GM13977 (cell line): ENCODE data around the gene FADS1.

Experiments used
- DNase-seq: peaks from one replicate; pipeline ENCODE4 v3.0.0; 2012; ENCODE audit warnings: low spot score
- in situ Hi-C: fragments of 300-500 bp; cut with MboI; formaldehyde crosslinking; loops from one replicate; pipeline ENCODE4 v1.12.0; 2022; ENCODE audit warnings: low sequenced_read_pairs, low pct_unique_long_range_greater_than_20kb, mixed read lengths, inconsistent platforms; ENCODE audit not compliant: unreplicated experiment
- TF ChIP-seq, protein P1 (sequence below): IDR thresholded peaks from 2 replicates; pipeline ENCODE4 v1.5.1; 2012; ENCODE audit warnings: mild to moderate bottlenecking, control low read depth; ENCODE audit not compliant: insufficient read depth; ENCODE audit errors: extremely low read depth, missing control alignments

FADS1 gene

DNA sequence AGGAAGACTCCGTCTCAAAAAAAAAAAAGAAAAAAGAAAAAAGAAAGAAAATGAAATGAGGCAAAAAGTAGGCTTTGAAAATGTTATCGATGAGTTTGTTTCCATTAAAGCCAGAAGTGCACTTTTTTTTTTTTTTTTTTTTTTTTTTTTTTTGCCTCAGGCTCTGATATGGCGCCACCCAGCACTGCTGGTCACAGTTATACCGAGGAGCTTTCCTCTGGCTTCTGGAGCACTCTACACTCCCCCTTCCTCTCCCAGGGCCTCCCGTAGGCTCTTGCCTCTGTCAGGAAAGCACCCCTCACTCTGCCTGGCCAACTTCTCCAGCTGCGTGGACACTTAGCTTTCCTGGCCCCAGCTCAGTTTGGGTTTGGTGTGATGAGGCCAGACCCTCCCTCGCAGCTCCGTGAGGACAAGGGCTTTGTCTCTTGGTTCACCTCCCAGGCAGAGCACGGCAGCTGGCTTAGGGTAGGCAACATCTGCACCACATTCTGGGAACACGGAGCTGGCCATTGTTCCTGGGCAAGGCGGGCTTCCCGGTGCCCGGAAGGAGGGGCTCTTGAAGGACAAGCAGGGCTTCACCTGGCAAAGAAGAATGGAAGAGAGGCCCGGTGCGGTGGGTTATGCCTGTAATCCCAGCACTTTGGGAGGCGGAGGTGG is 28.2 kb upstream of the FADS1 start:
- in situ Hi-C loops: no loop called here
- TF ChIP-seq, protein P1, sequence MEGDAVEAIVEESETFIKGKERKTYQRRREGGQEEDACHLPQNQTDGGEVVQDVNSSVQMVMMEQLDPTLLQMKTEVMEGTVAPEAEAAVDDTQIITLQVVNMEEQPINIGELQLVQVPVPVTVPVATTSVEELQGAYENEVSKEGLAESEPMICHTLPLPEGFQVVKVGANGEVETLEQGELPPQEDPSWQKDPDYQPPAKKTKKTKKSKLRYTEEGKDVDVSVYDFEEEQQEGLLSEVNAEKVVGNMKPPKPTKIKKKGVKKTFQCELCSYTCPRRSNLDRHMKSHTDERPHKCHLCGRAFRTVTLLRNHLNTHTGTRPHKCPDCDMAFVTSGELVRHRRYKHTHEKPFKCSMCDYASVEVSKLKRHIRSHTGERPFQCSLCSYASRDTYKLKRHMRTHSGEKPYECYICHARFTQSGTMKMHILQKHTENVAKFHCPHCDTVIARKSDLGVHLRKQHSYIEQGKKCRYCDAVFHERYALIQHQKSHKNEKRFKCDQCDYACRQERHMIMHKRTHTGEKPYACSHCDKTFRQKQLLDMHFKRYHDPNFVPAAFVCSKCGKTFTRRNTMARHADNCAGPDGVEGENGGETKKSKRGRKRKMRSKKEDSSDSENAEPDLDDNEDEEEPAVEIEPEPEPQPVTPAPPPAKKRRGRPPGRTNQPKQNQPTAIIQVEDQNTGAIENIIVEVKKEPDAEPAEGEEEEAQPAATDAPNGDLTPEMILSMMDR: no peak
- DNase-seq: no peak

DNA sequence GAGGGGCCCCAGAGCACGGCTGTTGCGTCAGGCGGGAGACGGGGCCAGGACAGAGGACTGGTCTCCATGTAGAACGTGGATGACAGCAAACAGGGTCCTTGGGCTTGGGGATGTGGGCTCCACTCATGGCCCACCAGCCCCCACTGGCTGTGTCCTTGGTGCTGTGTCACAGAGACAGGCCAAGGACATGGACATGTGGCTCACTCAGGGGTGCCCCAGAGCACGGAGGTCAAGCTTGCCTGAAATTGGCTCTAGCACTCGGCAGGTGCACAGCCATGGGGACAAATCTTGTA is 25.7 kb upstream of the FADS1 start:
- DNase-seq: no peak
- TF ChIP-seq, protein P1: no peak
- in situ Hi-C loops: no loop called here

DNA sequence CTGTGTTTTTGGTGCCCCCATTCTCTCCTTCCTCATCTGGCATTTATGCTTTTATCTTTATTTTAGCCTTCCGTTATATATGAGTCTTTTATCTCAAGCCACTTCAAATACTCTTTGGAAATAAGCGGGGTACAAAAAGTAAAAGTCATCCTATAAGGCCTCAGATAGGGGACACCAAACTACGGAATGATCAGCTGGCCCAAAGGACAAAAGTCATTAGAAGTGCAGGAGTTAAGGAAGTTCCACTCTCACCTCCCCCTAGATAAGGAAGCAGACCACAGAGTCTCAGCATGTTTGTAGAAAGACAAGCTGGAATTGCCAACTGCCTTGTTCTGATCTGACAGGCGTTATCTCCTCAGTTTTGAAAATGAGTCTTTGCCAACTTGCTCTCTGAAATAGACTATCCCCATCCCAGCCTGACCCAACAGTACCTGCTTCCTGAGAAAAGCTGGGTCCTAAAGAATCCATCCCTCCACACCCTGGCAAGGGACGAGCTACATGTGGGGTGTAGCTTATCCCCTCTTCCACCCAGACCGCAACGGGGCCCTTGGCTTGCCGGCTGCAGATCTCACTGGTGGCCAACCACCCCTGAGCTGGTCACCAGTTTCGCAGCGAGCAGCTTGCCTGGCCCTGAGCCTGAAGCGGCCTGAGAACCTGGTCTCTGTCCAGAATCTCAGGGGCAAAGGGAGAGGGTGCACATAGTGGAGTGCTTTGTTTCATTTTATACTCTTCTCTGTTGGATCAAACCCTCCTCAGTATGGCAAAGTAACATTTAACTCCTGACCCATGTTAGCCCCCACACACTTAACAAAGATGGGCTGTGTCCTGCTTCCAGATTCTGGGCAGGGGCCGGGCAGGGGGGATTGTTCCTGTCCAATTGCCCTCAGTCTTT is 25.1 kb upstream of the FADS1 start:
- DNase-seq: no peak
- in situ Hi-C loops: no loop called here
- TF ChIP-seq, protein P1: no peak

DNA sequence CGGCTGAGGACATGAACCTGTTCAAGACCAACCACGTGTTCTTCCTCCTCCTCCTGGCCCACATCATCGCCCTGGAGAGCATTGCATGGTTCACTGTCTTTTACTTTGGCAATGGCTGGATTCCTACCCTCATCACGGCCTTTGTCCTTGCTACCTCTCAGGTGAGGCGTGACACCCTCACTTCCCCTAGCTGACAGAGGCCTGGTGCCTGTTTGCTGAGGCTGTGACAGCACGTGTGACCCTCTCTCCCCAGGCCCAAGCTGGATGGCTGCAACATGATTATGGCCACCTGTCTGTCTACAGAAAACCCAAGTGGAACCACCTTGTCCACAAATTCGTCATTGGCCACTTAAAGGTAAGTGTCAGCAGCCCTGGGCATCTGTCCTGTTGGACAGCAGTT is 23.6 kb upstream of the FADS1 start:
- no peak for DNase-seq
- in situ Hi-C loops: no loop called here
- TF ChIP-seq, protein P1: no peak

DNA sequence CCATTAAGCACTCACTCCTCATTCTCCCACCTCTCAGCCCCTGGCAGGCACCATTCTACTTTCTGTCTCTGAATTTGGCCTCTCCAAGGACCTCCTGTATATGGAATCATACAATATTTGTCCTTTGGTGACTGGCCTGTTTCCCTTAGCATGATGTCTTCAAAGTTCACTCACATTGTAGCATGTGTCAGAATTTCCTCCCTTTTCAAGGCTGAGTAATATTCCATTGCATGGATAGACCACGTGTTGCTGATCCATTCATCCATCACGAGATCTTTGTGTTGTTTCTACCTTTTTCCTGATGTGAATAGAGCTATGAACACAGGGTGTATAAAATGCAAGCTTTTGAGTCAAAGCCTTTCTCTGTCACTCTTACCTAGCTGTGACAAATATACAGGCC is 22.9 kb upstream of the FADS1 start:
- in situ Hi-C loops: no loop called here
- DNase-seq: no peak
- TF ChIP-seq, protein P1: no peak

DNA sequence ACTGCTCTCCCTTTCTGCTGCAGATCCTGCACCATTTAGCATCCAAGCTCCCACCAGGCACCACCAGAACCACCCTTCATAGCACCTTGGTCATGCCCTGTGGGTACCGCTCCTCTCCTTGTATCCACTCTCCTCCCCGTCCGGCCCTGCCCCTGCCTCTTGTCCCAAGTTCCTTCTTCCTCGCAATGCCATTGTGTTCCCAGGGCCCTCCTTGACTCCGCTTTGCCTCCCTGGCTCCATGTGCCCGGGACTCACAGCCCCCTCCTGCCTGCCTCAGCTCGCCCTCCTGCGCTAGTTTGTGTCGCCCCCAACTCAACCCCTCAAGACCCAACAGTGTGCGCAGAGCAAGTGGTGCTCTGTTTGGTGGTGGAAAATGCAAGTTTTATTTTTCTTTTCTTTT is 22.1 kb upstream of the FADS1 start:
- TF ChIP-seq, protein P1: no peak
- DNase-seq: no peak
- in situ Hi-C loops: no loop called here
